ENCODE data around the gene TNFRSF6B.

GRCh38 chr20:63735859-63736718 is 39.6 kb downstream of the TNFRSF6B start, which contains the start of gene LIME1:
- TF ChIP-seq CTCF (IDR thresholded peaks at IDR 0.05), result no peak
- no peak for TF ChIP-seq EP300 (IDR thresholded peaks at IDR 0.05)
